Hepatocyte (in vitro differentiated cells): ENCODE data around the gene CSNK1D. TPM values are rescaled to one million over a fixed set of nuclear protein-coding genes. Genes with fewer than 3 reads are reported as not detected.
A peak's percentile ranks its signal among the peaks of the same experiment; 100 is the strongest.

Experiments used
- DNase-seq: peaks from one replicate; pipeline ENCODE4 v3.0.0-alpha.2; 2016; ENCODE audit warnings: low spot score
- H2AFZ ChIP-seq: fragments of 200-600 bp; sonication (generic); 2 replicates; pipeline ENCODE4 v1.6.0; 2016; ENCODE audit warnings: antibody characterized with exemption, mild to moderate bottlenecking
- H3K27ac ChIP-seq: fragments of 200-600 bp; sonication (generic); 2 replicates; pipeline ENCODE4 v1.5.1; 2016; ENCODE audit warnings: mild to moderate bottlenecking
- H3K27me3 ChIP-seq: fragments of 200-600 bp; sonication (generic); 2 replicates; pipeline ENCODE4 v1.6.1; 2016
- H3K36me3 ChIP-seq: fragments of 200-600 bp; sonication (generic); replicated peaks from 2 replicates; pipeline ENCODE4 v1.5.1; 2016; ENCODE audit warnings: low read depth; ENCODE audit not compliant: insufficient read depth
- H3K4me1 ChIP-seq: fragments of 200-600 bp; sonication (generic); 2 replicates; pipeline ENCODE4 v1.5.1; 2016; ENCODE audit warnings: mild to moderate bottlenecking, moderate library complexity; ENCODE audit not compliant: insufficient read depth
- H3K4me2 ChIP-seq: fragments of 200-600 bp; sonication (generic); 2 replicates; pipeline ENCODE4 v1.6.0; 2016
- H3K4me3 ChIP-seq: fragments of 200-600 bp; sonication (generic); 2 replicates; pipeline ENCODE4 v1.5.1; 2016; ENCODE audit warnings: mild to moderate bottlenecking
- H3K79me2 ChIP-seq: fragments of 200-600 bp; sonication (generic); 2 replicates; pipeline ENCODE4 v1.6.0; 2017; ENCODE audit warnings: mild to moderate bottlenecking
- H3K9me2 ChIP-seq: fragments of 200-600 bp; sonication (generic); replicated peaks from 2 replicates; pipeline ENCODE4 v1.6.0; 2017; ENCODE audit warnings: mild to moderate bottlenecking; ENCODE audit not compliant: insufficient read depth
- H3K9me3 ChIP-seq: fragments of 200-600 bp; sonication (generic); 2 replicates; pipeline ENCODE4 v1.5.1; 2016; ENCODE audit warnings: low read depth, mild to moderate bottlenecking
- H4K20me1 ChIP-seq: fragments of 200-600 bp; sonication (generic); 2 replicates; pipeline ENCODE4 v1.6.0; 2016; ENCODE audit warnings: mild to moderate bottlenecking; ENCODE audit not compliant: insufficient read depth, poor library complexity, severe bottlenecking
- EZH2 ChIP-seq: fragments of 200-600 bp; sonication (generic); IDR thresholded peaks from 2 replicates; pipeline ENCODE4 v1.6.1; 2016; ENCODE audit warnings: antibody characterized with exemption, mild to moderate bottlenecking, borderline replicate concordance
- EZH2phosphoT487 ChIP-seq: fragments of 200-600 bp; sonication (generic); IDR thresholded peaks from one replicate; pipeline ENCODE4 v1.6.1; 2018; ENCODE audit warnings: antibody characterized with exemption, mild to moderate bottlenecking, low read depth, moderate library complexity; ENCODE audit not compliant: unreplicated experiment, severe bottlenecking
- WGBS: methylation state at CpG from one replicate; pipeline ENCODE4 v1.1.6; 2016; ENCODE audit warnings: low lambda C conversion rate; ENCODE audit errors: missing lambda C conversion rate; 5-methylcytosine and 5-hydroxymethylcytosine counted together
- polyA plus RNA-seq: library from polyadenylated mRNA; unstranded; fragments of >200 nt; fragmentation: Nextera tagmentation; extraction: Ambion mirVana; gene quantifications from 2 replicates; pipeline ENCODE4 v1.2.1, GENCODE V29; 2016
- total RNA-seq: library from RNA; depleted of rRNA; stranded (reverse); fragments of >200 nt; gene quantifications from 2 replicates; pipeline ENCODE4 v1.2.3, GENCODE V29; 2014
- TF ChIP-seq, protein P1 (sequence below): fragments of 200-600 bp; sonication (generic); IDR thresholded peaks from 2 replicates; pipeline ENCODE4 v1.5.1; 2016; ENCODE audit warnings: antibody characterized with exemption, mild to moderate bottlenecking; ENCODE audit not compliant: poor library complexity

The CSNK1D gene
- total and polyA plus RNA-seq, 2 experiments from 2014 or later: 72.5 to 152 TPM

DNA sequence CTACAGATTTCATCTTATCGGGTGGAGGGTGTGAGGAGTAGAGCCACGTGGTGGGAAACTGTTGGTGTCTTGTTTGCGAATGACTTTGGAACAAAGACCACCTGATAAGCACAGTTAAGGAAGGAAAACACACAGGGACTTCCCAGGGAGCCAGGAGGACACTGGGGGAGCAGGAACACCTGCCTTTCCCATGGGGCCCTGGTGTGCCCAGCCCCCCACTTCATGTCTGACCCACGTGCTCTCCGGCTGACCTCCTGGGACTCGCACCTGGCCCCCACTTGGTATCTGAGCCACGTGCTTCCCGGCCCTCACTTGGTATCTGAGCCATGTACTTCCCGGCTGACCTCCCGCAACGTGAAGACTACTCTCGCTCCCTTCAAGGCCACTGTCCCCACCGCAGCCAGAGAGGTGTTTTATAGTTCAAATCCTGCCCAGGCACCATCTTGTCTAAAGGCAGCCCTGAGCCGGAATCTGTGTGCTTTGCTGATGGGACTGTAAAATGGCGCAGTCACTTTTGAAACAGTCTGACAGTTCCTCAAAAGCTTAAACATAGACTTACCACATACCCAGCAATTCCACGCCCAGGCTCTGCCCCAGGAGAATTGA lies 5.4 kb upstream of the CSNK1D start:
- no peaks in the 10 kb centered on the region for H3K9me3 ChIP-seq
- TF ChIP-seq, protein P1, sequence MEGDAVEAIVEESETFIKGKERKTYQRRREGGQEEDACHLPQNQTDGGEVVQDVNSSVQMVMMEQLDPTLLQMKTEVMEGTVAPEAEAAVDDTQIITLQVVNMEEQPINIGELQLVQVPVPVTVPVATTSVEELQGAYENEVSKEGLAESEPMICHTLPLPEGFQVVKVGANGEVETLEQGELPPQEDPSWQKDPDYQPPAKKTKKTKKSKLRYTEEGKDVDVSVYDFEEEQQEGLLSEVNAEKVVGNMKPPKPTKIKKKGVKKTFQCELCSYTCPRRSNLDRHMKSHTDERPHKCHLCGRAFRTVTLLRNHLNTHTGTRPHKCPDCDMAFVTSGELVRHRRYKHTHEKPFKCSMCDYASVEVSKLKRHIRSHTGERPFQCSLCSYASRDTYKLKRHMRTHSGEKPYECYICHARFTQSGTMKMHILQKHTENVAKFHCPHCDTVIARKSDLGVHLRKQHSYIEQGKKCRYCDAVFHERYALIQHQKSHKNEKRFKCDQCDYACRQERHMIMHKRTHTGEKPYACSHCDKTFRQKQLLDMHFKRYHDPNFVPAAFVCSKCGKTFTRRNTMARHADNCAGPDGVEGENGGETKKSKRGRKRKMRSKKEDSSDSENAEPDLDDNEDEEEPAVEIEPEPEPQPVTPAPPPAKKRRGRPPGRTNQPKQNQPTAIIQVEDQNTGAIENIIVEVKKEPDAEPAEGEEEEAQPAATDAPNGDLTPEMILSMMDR: no peak
- TF ChIP-seq EZH2phosphoT487 (no peak), EZH2 (no peak)
- peaks cover 9% of the 10 kb centered on the region for H3K79me2 ChIP-seq
- no peak overlapping the region for H2AFZ ChIP-seq
- no peak for DNase-seq
- no peaks in the 10 kb centered on the region for H3K9me2 ChIP-seq
- no peaks in the 10 kb centered on the region for H4K20me1 ChIP-seq
- peaks cover 19% of the 10 kb centered on the region for H3K4me1 ChIP-seq
- 67% methylated on average over 16 of the region's 16 CpGs for WGBS
- H3K4me3 ChIP-seq: no peak overlapping the region
- no peak overlapping the region for H3K4me2 ChIP-seq
- H3K27ac ChIP-seq: peak overlapping the region; percentile 51
- H3K27me3 ChIP-seq: no peaks in the 10 kb centered on the region
- H3K36me3 ChIP-seq: no peaks in the 10 kb centered on the region

DNA sequence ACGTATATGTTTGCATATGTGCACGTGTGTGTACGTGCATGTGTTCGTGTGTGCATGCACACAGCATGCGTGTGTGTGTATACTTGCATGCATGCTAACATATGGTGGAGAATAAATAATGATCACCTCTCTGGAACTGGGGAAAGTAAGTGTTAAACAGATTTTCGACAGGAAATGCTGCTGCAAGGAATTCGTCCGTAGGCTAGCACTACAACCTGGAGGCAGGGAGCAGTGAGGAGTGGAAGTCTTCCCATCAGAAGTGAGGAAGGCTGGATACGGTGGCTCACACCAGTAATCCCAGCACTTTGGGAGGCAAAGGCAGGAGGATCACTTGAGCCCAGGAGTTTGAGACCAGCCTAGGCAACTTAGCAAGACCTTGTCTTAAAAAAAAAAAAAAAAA lies 4.8 kb upstream of the CSNK1D start:
- no peaks in the 10 kb centered on the region for H4K20me1 ChIP-seq
- H3K9me3 ChIP-seq: no peaks in the 10 kb centered on the region
- H2AFZ ChIP-seq: no peak overlapping the region
- no peak overlapping the region for H3K4me2 ChIP-seq
- TF ChIP-seq EZH2: no peak
- TF ChIP-seq EZH2phosphoT487: no peak
- TF ChIP-seq, protein P1: no peak
- no peaks in the 10 kb centered on the region for H3K9me2 ChIP-seq
- no peaks in the 10 kb centered on the region for H3K27me3 ChIP-seq
- DNase-seq: no peak
- H3K4me1 ChIP-seq: peaks cover 21% of the 10 kb centered on the region
- no peaks in the 10 kb centered on the region for H3K36me3 ChIP-seq
- H3K4me3 ChIP-seq: no peak overlapping the region
- H3K79me2 ChIP-seq: peaks cover 10% of the 10 kb centered on the region
- H3K27ac ChIP-seq: no peak overlapping the region
- 80% methylated on average over 9 of the region's 9 CpGs for WGBS

- Histone ChIP-seq H3K27me3 (no peaks in the 10 kb centered on the region), H3K4me2 (no peak overlapping the region), H3K4me3 (no peak overlapping the region), H3K79me2 (peaks cover 14% of the 10 kb centered on the region), H3K27ac (no peak overlapping the region), H4K20me1 (no peaks in the 10 kb centered on the region), H3K9me2 (no peaks in the 10 kb centered on the region), H3K4me1 (peaks cover 17% of the 10 kb centered on the region), H2AFZ (no peak overlapping the region), H3K36me3 (no peaks in the 10 kb centered on the region), H3K9me3 (no peaks in the 10 kb centered on the region)
- TF ChIP-seq, protein P1: no peak
- TF ChIP-seq EZH2phosphoT487: no peak
- no peak for TF ChIP-seq EZH2
- DNase-seq: no peak
- 81% methylated on average over 12 of the region's 12 CpGs for WGBS
Measured at GRCh38 chr17:82277851-82278250, 4.4 kb upstream of the CSNK1D start.
